ENCODE data around the gene ZNF606.
A peak's percentile ranks its signal among the peaks of the same experiment; 100 is the strongest.
"Not testable (repeated sequence)": the region's sequence is repeated elsewhere in the genome, so short reads cannot be mapped to it uniquely, and the experiment has no call there.

Gene ZNF606

DNA sequence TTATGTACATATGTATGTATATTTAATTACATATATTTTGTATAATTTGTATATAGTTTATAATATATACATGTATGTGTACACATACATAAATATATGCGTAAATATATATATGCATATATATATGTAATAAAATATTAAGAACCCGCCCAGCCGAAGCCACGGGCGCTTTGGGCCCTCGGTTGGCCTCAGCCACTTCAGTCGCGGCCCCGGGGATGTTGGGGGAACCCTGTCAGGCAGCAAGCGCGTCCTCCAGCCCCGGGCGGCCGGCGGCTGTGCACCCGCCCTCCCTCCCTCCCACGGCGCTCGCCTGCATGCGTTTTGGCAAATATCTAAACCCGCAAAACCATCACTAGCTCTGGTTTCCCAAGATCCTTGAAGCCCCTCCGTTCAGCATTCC is 7.9 kb upstream of the ZNF606 start:
- no peak for DNase-seq (ENCODE audit: low spot score)
- FAIRE-seq, result no peak

DNA sequence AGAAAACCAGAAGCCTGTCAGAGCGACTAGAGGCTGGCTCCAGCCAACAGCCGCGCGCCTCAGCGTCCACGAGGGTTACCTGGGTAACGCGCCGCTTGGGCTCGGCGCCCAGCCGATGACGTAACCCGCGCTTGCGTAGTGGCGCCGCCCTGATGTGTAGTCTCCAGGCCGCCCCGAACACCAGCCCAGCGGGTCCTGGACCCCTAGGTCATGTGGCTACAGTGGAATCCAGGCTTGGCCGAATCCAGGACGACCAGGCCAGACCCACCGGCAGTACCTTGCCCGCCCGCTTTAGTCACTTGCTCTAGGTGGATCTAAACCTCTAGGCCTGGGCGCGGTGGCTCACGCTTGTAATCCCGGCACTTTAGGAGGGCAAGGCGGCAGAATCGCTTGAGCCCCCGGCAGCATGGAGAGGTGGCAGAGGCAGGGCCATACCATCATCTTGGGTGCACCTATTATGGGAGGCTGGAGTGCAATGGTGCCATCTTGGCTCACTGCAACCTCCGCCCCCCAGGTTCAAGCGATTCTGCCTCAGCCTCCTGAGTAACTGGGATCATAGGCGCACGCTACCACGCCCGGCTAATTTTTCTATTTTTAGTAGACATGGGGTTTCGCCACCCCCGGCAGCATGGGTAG is 7.2 kb upstream of the ZNF606 start:
- FAIRE-seq, result no peak

DNA sequence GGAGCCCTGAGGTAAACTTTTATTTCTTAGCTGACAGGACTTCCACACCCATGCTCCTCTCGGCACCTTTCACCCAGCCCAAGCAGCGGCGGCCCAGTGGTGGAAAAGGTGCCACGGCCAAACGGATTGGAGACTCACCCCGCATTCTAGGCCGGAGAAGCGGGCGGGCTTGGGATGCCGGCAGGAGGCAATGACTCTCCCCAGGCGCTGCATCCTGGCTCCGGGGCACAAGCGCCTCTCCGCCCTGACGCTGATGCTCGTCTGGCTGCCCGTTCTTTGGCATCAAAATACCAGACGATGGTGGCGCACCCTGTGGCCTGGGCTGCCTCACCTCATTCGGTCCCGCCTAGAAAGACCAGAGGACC is 6.7 kb upstream of the ZNF606 start:
- FAIRE-seq (no peak), DNase-seq (ENCODE audit: low spot score) (no peak)

More for the DNA sequence above, 7.2 kb upstream of the ZNF606 start:
- no peak for DNase-seq (ENCODE audit: low spot score)

DNA sequence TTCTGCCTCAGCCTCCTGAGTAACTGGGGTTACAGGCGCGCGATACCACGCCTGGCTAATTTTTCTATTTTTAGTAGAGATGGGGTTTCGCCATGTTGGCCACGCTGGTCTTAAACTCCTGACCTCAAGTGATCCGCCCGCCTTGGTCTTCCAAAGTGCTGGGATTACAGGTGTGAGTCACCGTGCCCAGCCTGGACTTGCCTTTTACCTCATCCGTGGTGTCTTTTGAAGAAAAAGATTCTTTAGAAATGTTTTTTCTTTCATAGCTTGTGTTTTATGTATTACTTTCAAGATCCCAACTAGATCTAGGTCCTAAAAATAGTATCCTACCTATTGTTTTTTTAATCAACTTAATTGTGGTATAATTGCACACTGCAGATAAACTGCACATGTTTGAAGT is 6.3 kb upstream of the ZNF606 start:
- FAIRE-seq; DNase-seq (ENCODE audit: low spot score): not testable (repeated sequence)

DNA sequence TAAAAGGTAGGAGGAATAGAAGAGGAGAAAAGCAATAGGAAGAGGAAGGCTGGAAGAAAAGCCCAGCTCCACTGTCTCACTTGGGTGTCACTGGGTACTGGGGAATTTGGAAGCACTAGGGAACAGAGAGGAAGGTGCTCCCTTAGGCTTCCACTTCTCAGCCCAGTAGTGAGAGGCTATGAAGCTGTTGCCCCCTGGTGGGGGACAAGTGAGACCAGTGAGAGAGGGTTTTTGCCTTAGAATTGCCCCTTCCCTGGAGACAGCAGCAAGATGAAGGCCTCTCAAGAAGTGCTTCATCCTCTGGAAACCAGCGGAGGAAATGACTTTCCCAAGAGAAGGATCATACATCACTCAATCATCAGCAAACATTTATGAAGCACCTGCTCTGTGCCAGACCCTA is 4.7 kb upstream of the ZNF606 start:
- DNase-seq (ENCODE audit: low spot score), result no peak
- FAIRE-seq, result no peak

DNA sequence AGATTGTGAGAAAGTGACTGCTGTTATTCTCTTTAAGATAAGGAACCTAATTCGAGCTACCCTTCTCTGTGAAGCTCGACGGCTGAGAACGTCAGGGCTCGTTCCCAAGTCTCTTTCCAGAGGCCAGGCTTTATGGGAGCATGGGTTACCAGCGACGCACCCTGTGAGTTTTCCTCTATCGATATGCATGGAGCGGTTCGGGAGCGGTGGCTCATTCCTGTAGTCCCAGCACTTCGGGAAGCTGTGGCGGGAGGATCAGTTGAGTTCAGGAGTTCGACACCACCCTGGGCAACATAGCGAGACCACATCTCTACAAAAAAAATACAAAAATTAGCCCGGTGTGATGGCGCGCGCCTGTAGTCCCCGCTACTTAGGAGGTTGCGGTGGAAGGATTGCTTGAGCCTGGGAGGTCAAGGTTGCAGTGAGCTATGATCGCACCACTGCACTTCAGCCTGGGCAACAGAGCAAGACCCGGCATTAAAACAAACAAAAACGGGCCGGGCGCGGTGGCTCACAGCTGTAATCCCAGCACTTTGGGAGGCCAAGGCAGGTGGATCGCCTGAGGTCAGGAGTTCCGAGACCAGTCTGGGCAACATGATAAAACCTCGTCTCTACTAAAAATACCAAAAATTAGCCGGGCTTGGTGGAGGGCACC is 681 bp upstream of the ZNF606 start:
- DNase-seq (ENCODE audit: low spot score), result no peak
- no peak for FAIRE-seq

DNA sequence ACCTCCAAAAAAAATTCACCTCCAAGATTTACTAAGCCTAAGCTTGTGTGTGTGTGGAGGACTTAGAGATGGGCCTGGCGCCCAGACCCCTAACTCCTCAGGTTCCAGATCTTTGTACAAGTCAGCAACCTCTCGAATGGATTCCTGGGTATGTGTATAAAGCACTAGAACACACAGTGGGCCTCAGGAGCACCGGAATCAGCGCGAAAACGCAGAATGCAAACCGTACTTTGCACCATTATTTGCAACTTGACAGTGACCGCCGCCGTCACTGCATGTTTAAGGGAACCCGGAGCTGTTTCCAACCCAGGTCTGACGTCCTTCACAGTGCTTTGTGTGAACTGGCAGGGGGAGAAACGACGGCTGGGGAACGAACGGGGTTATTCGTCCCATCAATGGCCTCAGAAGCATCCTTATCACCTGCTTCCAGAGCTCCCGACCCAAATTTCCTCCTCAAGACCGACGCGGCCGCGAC is 688 bp downstream of the ZNF606 start:
- FAIRE-seq, result no peak

DNA sequence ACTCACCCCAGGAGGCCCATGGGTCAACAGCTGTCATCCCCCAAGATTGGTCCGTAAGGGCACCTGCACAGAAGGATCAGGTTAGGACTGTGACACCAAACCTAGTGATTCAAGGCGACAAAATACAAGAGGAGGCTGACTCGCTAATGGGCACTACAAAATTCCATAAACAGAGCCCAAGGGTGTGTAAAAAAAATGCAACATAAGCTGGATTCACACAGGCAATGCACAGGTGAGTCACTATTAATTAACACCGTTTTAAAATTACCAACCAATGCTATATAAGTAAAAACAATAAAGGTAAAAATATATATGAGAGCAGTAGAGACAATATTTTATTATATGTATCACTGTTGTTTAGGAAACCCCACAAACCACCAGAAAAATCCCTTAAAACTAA is 1.9 kb downstream of the ZNF606 start:
- DNase-seq (ENCODE audit: low spot score), result no peak
- no peak for FAIRE-seq

More for the DNA sequence above, 688 bp downstream of the ZNF606 start:
- no peak for DNase-seq (ENCODE audit: low spot score)

DNA sequence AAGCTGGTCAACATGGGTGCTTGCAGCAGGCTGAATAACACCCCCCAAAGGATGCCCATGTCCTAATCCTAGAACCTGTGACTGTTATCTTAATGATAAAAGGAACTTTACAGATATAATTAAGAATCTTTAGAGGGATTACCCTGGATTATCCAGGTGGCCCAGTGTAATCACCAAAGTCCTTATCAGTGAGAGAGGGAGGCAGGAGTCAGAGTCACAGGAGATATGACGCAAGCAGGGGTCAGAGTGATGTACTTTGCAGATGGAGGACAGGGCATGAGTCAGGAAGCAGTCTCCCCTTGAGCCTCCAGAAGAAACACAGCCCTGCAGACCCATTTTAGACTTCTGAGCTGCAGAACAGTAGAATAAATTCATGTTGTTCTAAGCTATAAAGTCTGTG is 9.8 kb downstream of the ZNF606 start:
- FAIRE-seq, result no peak
- no peak for DNase-seq (ENCODE audit: low spot score)

DNA sequence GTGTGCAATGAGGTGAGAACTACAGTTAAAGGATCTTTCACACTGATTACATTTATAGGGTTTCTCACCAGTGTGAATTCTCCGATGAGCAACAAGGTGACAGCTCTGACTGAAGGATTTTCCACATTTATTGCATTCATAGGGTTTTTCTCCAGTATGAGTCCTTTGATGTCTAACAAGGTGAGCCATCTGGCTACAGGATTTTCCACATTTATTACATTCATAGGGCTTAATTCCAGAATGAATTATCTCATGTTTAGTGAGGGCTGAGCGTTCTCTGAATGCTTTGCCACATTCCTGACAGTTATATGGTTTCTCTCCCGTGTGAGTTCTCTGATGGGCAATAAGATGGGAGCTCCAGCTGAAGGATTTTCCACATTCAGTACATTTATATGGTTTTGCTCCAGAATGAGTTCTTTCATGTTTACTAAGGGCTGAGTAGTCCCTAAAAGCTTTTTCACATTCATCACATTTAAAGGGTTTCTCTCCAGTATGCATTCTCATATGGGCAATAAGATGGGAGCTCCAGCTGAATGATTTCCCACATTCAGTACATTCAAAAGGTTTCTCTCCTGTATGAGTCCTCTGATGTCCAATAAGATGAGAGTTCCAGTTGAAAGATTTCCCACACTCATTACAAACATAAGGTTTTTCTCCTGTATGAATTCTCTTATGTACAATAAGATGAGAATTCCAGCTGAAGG is 23.9 kb downstream of the ZNF606 start:
- no peak for DNase-seq (ENCODE audit: low spot score)

DNA sequence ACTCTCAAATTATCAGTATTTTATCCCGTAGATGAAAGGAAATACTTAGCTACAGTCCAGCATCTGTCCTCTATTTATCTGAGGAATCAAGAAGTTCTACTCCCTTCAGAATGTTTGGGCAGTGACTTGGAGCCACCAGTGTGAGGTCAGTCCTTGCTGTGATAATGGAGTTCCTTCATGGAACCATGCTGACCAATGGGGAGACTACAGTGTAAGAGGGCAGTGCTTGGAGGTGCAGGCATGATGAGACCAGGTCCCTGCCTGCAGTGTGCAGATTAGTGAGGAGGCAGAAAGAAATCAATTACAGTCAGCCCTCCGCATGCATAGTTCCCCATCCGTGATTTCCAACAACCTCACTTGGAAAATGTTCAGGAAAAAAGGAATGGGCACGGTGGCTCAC is 28.2 kb downstream of the ZNF606 start, which contains the start of gene C19orf18:
TSS of gene C19orf18 (minus strand) at position 101 of the 400 bp plus-strand sequence. CDS start 102 bp downstream, outside the sequence.
- FAIRE-seq (no peak), DNase-seq (ENCODE audit: low spot score) (no peak)

More for the DNA sequence above, 23.9 kb downstream of the ZNF606 start:
- FAIRE-seq, result no peak

DNA sequence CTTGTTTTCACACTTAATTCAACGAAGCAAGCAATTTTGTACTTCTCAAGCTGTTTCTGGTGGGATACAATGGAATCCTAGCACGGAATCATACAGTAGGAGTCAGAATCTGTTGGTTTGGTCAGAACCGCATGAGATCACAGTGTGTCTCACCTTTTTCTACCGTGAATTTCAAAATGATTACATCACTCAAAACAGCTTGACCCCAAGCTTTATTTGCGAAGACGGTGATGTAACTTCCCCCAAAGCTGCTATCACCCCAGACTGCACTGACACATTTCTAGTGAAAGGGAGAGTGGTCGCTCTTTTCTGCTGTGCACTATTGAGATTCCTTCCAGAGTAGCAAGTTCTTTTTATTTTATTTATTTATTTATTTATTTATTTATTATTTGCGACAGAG is 37.9 kb downstream of the ZNF606 start:
- DNase-seq (ENCODE audit: low spot score), result no peak
- no peak for FAIRE-seq

DNA sequence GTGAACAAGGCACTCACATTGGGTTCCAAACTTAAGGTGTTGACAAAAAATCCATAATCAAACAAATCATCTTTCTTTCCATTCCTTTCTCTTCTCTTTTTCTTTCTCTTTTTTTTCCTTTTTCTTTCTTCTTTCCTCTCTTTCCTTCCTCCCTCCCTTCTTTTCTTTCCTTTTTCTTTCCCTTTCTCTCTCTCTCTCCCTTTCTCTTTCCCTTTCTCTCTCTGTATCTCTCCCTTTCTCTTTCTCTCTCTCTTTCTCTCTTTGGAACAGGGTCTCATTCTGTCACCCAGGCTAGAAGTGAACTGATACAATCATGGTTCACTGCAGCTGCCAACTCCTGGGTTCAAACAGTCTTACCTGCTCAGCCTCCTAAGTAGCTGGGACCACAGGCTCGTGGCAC is 40.8 kb downstream of the ZNF606 start:
- no peak for FAIRE-seq
- DNase-seq (ENCODE audit: low spot score), result no peak

DNA sequence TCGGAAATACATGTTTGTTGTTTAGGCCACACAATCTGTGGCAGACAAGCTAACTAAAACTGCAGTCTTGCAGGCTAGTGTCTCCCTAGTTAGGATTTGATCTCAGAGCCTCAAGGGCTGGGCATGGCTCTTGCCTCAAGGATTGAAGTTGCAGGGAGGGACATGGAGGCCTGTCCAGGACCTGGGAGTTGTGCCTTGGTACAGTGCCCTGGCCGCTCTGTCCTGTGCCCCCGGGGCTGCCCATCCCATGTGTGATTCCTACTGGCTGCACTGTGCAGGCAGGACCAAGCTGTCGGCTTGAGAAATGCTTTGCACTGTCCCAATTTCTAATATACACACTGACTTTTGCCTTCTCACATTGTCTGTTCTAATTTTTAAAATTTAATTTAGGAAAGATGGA is 47.6 kb downstream of the ZNF606 start:
- FAIRE-seq (no peak), DNase-seq (ENCODE audit: low spot score) (no peak)

DNA sequence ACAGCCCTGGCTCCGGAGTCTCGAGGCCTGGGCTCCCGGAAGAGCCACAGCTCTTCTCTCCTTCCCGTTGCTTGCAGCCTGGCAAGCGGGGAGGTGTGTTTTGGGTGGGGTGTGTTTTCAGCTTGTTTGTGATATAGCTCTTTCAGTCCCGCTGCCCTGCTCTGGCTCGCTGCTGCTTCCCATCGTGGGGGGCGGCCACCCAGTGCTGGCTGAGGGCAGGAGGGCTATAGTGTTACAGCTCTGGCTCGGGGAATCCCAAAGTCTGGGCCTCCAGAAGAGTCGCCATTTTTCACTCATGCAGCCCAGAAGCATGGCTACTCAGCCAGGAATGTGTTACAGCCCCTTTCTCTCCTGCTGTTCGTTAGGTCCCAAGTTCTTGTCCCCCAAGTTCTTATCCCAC is 52.9 kb downstream of the ZNF606 start:
- FAIRE-seq (no peak), DNase-seq (ENCODE audit: low spot score) (no peak)

DNA sequence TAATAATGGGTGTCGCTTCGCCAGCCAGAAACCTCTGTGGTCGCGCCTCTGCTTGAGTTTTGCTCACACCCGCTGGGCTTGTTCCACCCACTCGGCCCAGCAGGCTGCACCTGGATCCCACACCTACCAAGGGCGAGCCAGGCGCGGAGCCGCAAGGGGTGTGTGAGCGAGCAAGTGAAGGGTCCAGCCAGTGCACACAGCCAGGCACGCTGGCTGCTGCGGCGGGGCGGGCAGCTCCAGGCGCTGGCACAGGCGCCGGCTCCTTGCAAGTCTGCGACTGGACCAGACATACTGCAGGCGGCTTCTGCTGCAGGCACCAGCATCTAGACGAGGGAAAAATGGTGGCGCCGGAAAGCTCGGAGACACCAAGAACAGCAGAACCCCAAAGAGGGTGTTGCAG is 53.3 kb downstream of the ZNF606 start:
- FAIRE-seq, result no peak

DNA sequence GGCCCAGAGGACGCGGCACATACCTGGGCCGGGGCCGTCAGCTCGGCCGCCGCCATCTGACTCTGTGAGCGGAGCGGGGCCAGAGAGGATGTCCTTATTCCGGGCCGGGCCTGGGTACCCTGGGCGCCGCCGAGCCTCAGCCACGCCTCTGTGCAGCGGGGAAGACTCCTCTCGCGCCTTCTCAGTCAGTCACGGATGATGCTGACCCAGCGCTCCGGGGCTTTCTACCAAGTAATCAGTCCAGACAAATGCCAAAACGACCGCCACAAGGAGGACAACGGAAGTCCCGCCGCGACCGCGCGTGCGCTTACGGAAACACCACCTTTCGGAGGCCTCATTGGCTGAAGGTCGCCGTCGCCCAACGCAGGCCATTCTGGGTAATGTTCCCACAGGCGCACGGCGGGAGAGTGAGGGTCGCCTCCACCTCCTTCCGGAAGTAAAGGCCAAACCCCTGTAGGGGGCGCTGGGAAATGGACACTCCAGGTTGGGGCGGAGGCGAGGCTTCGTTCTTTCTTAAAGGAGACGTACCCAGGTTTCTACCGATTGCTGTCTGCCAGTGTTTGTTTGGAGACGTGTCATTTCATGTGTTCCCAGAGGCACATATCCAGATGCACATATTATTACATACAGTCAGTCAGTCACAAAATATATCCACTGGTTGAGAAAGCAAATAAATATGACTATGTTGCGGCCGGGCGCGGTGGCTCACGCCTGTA is 55.0 kb downstream of the ZNF606 start, which contains the start of gene ZNF256:
TSS of gene ZNF256 (minus strand) at position 288 of the 716 bp plus-strand sequence. CDS start at position 56, 232 bp downstream.
- DNase-seq (ENCODE audit: low spot score), result peak; percentile 63
- FAIRE-seq, result no peak

More for the DNA sequence above, 53.3 kb downstream of the ZNF606 start:
- DNase-seq (ENCODE audit: low spot score), result no peak

DNA sequence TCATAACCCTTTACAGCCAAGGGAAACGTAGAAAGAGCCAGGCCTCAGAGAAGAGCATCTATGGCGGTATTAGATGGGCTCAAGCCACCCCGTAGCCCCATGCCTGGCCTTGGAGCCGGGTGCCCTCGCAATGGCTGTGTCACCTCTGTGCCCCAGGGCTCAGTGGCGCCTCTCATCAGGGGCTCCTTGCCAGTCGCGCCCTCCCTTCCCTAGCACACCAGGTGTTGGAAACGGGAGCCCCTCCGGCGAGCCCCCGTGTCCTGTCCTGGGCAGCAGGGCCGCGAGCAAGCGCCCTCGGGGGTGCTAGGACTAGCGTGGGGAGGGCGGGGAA is 55.6 kb downstream of the ZNF606 start:
- FAIRE-seq (no peak), DNase-seq (ENCODE audit: low spot score) (no peak)

DNA sequence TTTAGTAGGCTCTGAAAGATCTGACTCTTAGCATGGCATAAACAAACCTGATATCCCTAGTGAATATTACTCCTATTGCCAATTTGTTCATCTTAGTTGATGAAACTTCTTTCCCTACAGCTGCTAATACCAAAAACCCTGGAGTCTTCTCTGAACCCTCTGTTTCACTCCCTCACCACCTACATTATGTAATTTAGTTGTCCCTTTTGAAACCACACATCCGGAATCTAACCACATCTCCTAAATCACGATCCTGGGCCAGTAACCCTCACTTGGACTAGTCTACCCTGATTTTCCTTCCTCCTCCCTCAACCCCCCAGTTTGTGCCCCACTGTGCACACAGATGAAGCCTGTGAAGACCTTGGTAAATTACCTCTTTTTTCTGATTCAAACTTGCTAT is 56.3 kb downstream of the ZNF606 start:
- no peak for DNase-seq (ENCODE audit: low spot score)
- no peak for FAIRE-seq

DNA sequence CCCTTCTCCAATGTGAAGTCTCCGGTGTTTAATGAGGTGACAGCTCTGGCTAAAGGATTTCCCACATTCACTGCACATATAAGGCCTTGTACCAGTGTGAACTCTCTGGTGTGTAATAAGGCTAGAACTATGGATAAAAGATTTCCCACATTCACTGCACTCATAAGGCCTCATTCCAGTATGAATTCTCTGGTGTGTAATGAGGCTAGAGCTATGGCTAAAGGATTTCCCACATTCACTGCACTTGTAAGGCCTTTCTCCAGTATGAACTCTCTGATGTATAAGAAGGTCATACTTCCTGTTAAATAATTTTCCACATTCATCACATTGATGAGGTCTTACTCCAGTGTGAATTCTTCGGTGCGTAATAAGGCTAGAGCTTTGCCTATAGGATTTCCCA is 61.0 kb downstream of the ZNF606 start:
- FAIRE-seq (no peak), DNase-seq (ENCODE audit: low spot score) (no peak)

DNA sequence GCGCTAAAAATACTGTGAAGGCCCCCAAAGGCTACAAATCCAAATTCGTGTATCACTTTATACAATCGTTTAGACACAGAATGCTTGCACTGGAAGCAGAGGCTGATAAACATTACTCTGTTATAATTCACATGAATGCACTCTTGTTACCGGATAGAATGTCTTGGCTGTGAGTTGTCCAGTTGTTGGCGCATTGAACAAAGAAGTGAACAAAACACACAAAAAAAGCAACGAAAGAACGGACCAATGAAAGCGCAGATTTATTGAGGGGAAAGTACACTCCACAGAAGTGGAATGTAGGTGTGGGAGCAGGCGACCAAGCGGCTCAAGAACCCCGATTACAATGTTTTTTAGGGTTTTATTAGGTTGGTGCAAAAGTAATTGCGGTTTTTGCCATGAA is 66.9 kb downstream of the ZNF606 start:
- FAIRE-seq (no peak), DNase-seq (ENCODE audit: low spot score) (no peak)
